K562 (cell line): ENCODE results near the gene VPS35L. TPM values are rescaled to one million over a fixed set of nuclear protein-coding genes. Genes with fewer than 3 reads are reported as not detected.

Experiments
- ATAC-seq: fragments of 200-7000 bp; cut with Tn5 transposase; 3 replicates; pipeline ENCODE4 v1.9.1; 2020; ENCODE audit warnings: moderate library complexity
- BruUV-seq: library from RNA; stranded (reverse); fragments of 400-500 nt; replicated peaks from 2 replicates; lab custom pipeline; 2021; lab: Mats Ljungman, UMichigan
- CTCF ChIA-PET: fragments of 300-600 bp; formaldehyde crosslinking; extraction: SDS; loops from one replicate; lab custom pipeline; 2021; ENCODE audit warnings: low intra/inter-chr PET ratio; lab: Yijun Ruan, JAX
- POLR2A ChIA-PET: fragments of 300-600, 350-650 bp; sonication (Branson Sonifier 250); formaldehyde crosslinking; extraction: SDS; loops from one replicate; lab custom pipeline; 2021; ENCODE audit warnings: antibody characterized with exemption, inconsistent platforms; lab: Yijun Ruan, JAX
- DNase-seq, 4 experiments: peaks; one replicate each; pipeline versions ENCODE4 v3.0.0 to v3.0.0-alpha.2; 2011 to 2018; ENCODE audit warnings: low spot score in 3 of 4, mixed read lengths in 3 of 4; ENCODE audit errors: extremely low read depth in 1 of 4
- FAIRE-seq: peaks from 2 replicates; lab custom pipeline; 2011; peaks lifted over from hg19 to GRCh38; lab: Jason Lieb, UNC
- H2AFZ ChIP-seq: 2 replicates; pipeline ENCODE4 v1.6.0; 2011; ENCODE audit warnings: low read depth, low read length, control low read depth, inconsistent platforms
- H3K27ac ChIP-seq: fragments of 200-600 bp; 3 replicates; pipeline ENCODE4 v1.8.0; 2011; ENCODE audit warnings: low read depth, mild to moderate bottlenecking, control low read depth, inconsistent platforms, low read length, moderate library complexity, mixed read lengths; ENCODE audit errors: extremely low read depth
- H3K27me3 ChIP-seq, 2 experiments: fragments of 300-600 bp in 1 of 2; 2 replicates in 1 of 2; 3 replicates in 1 of 2; pipeline versions ENCODE4 v1.6.0 to v1.8.0; 2011; ENCODE audit warnings: inconsistent platforms in 2 of 2, low read length in 2 of 2, mild to moderate bottlenecking in 1 of 2, mixed read lengths in 1 of 2, moderate library complexity in 1 of 2; ENCODE audit not compliant: control insufficient read depth in 2 of 2, insufficient read depth in 2 of 2
- H3K36me3 ChIP-seq: fragments of 300-600 bp; 3 replicates; pipeline ENCODE4 v1.8.0; 2011; ENCODE audit warnings: mild to moderate bottlenecking, low read length, inconsistent platforms; ENCODE audit not compliant: control insufficient read depth, insufficient read depth
- H3K4me1 ChIP-seq, 2 experiments: fragments of 200-600 bp in 1 of 2; replicated peaks in 1 of 2; 2 replicates in 1 of 2; 3 replicates in 1 of 2; pipeline versions ENCODE4 v1.5.1 to v1.8.0; 2011; ENCODE audit warnings: inconsistent platforms in 2 of 2, low read length in 2 of 2, mild to moderate bottlenecking in 1 of 2, mixed read lengths in 1 of 2, moderate library complexity in 1 of 2; ENCODE audit not compliant: control insufficient read depth in 2 of 2, insufficient read depth in 2 of 2
- H3K4me2 ChIP-seq: 2 replicates; pipeline ENCODE4 v1.6.1; 2011; ENCODE audit warnings: low read length, control low read depth, inconsistent platforms, mixed read lengths; ENCODE audit not compliant: insufficient read depth
- H3K4me3 ChIP-seq: fragments of 200-600 bp; sonication (generic), shearing (Covaris generic); 2 replicates; pipeline ENCODE4 v1.5.1; 2016; ENCODE audit warnings: control low read depth, inconsistent platforms
- H3K79me2 ChIP-seq: fragments of 200-600 bp; 3 replicates; pipeline ENCODE4 v1.8.0; 2011; ENCODE audit warnings: low read length, inconsistent platforms; ENCODE audit not compliant: control insufficient read depth, insufficient read depth
- H3K9ac ChIP-seq, 2 experiments: 2 replicates each; pipeline versions ENCODE4 v1.6.0 to v1.6.1; 2011; ENCODE audit warnings: low read depth in 2 of 2, low read length in 2 of 2, control low read depth in 1 of 2, inconsistent platforms in 1 of 2, mild to moderate bottlenecking in 1 of 2, mixed read lengths in 1 of 2; ENCODE audit not compliant: insufficient read depth in 1 of 2
- H3K9me1 ChIP-seq: one replicate; pipeline ENCODE4 v1.6.0; 2011; ENCODE audit warnings: inconsistent platforms, mild to moderate bottlenecking, low read length, moderate library complexity; ENCODE audit not compliant: control insufficient read depth, insufficient read depth
- H3K9me3 ChIP-seq: replicated peaks from 2 replicates; pipeline ENCODE4 v1.5.1; 2011; ENCODE audit warnings: low read depth, low read length, inconsistent platforms; ENCODE audit not compliant: control insufficient read depth, insufficient read depth
- H4K20me1 ChIP-seq: replicated peaks from 2 replicates; pipeline ENCODE4 v1.6.1; 2011; ENCODE audit warnings: low read length, inconsistent platforms, mixed read lengths; ENCODE audit not compliant: control insufficient read depth, insufficient read depth
- ARID3B ChIP-seq: fragments of 250-450 bp; sonication (Bioruptor Pico); IDR thresholded peaks from 2 replicates; pipeline ENCODE4 v1.4.0; 2020; ENCODE audit warnings: borderline replicate concordance
- DACH1 ChIP-seq: fragments of 450-650 bp; IDR thresholded peaks from 2 replicates; pipeline ENCODE4 v1.6.1; 2018; ENCODE audit not compliant: partially characterized antibody
- FOXA1 ChIP-seq: fragments of 450-650 bp; IDR thresholded peaks from 2 replicates; pipeline ENCODE4 v1.6.1; 2016; ENCODE audit warnings: mild to moderate bottlenecking, borderline replicate concordance
- FOXK2 ChIP-seq, 2 experiments: fragments of 450-650 bp; IDR thresholded peaks in 1 of 2; conservative IDR thresholded peaks in 1 of 2; 2 replicates each; pipeline ENCODE4 v1.6.1; 2016; ENCODE audit warnings: low read depth in 2 of 2, mild to moderate bottlenecking in 1 of 2
- JUND ChIP-seq, 2 experiments: IDR thresholded peaks; 2 replicates in 1 of 2; 3 replicates in 1 of 2; pipeline ENCODE4 v1.6.1; 2011; ENCODE audit warnings: borderline replicate concordance in 2 of 2, low read depth in 2 of 2, low read length in 2 of 2, improper control_type of control experiment in 1 of 2, missing biosample characterization in 1 of 2, missing genetic modification characterization in 1 of 2, missing genetic modification reagents in 1 of 2
- MCM7 ChIP-seq, 2 experiments: fragments of 450-650 bp; IDR thresholded peaks; 2 replicates each; pipeline ENCODE4 v1.6.1; 2016 to 2018
- PHF20 ChIP-seq: fragments of 450-650 bp; IDR thresholded peaks from 2 replicates; pipeline ENCODE4 v1.6.1; 2018; ENCODE audit not compliant: partially characterized antibody
- POLR3G ChIP-seq: IDR thresholded peaks from 2 replicates; pipeline ENCODE4 v1.6.1; 2011; ENCODE audit not compliant: insufficient read length, insufficient replicate concordance; ENCODE audit errors: extremely low read depth
- RAD51 ChIP-seq: fragments of 450-650 bp; IDR thresholded peaks from 2 replicates; pipeline ENCODE4 v1.7.1; 2016; ENCODE audit warnings: low read depth, mild to moderate bottlenecking, borderline replicate concordance
- TCF7 ChIP-seq: sonication (generic); IDR thresholded peaks from 2 replicates; pipeline ENCODE4 v1.6.1; 2016; ENCODE audit warnings: antibody characterized with exemption, borderline replicate concordance
- USF1 ChIP-seq: sonication (generic); formaldehyde crosslinking; IDR thresholded peaks from 2 replicates; pipeline ENCODE4 v1.9.0; 2022; ENCODE audit warnings: mild to moderate bottlenecking, missing genetic modification reagents
- ZNF444 ChIP-seq: fragments of 250-450 bp; sonication (Bioruptor Pico); IDR thresholded peaks from 2 replicates; pipeline ENCODE4 v1.4.0; 2020; ENCODE audit warnings: mild to moderate bottlenecking, moderate library complexity
- ZNF507 ChIP-seq: conservative IDR thresholded peaks from 2 replicates; pipeline ENCODE4 v1.6.1; 2017; ENCODE audit warnings: missing genetic modification characterization, missing compliant biosample characterization
- WGBS: fragments of 100-300 bp; shearing (Covaris generic); methylation state at CpG from one replicate; pipeline ENCODE4 v1.1.6; 2016; ENCODE audit warnings: low coverage, mixed read lengths; ENCODE audit not compliant: insufficient coverage; ENCODE audit errors: missing lambda C conversion rate; 5-methylcytosine and 5-hydroxymethylcytosine counted together
- in situ Hi-C: fragments of 300-500 bp; cut with MboI; formaldehyde crosslinking; loops from 4 replicates; pipeline ENCODE4 v1.15.0; 2018; ENCODE audit warnings: inconsistent platforms, mixed read lengths
- intact Hi-C: fragments of 100-400 bp; cut with micrococcal nuclease; formaldehyde crosslinking; loops from 2 replicates; pipeline ENCODE4 v1.14.2; 2022
- polyA plus RNA-seq, 8 experiments: library from polyadenylated mRNA; depleted of rRNA in 4 of 8; stranded (reverse) in 5 of 8; unstranded in 3 of 8; fragments of >200 nt; fragmentation: Nextera tagmentation in 2 of 8; fragmentation: Illumina TruSeq in 1 of 8; extraction: Ambion mirVana in 2 of 8; extraction: Trizol in 1 of 8; gene quantifications; 2 replicates each; pipeline versions ENCODE4 v1.2.1 to v1.2.3, GENCODE V29; 2011 to 2014; ENCODE audit warnings: inconsistent platforms in 1 of 8, missing spikeins in 1 of 8
- total RNA-seq, 7 experiments: library from RNA; depleted of rRNA in 6 of 7; stranded (reverse); fragments of >200 nt in 6 of 7; fragmentation: Illumina TruSeq in 2 of 7; extraction: Trizol in 2 of 7; gene quantifications; 2 replicates each; pipeline versions ENCODE4 v1.2.1 to v1.2.3, GENCODE V29; 2011 to 2021; ENCODE audit warnings: low replicate concordance in 1 of 7
- TF ChIP-seq, protein P1 (sequence below): fragments of 250-450 bp; sonication (Bioruptor Pico); IDR thresholded peaks from 2 replicates; pipeline ENCODE4 v1.4.0; 2020; ENCODE audit warnings: mild to moderate bottlenecking, moderate library complexity
- TF ChIP-seq, protein P2 (sequence below): sonication (generic); formaldehyde crosslinking; IDR thresholded peaks from 2 replicates; pipeline ENCODE4 v1.8.0; 2022; ENCODE audit warnings: mild to moderate bottlenecking, low read depth, missing genetic modification reagents

Gene VPS35L
- total and polyA plus RNA-seq, 9 of the 15 experiments (the other 6 are each of a cell fraction or from before 2014, with no cell fraction given), result 10.2 to 30.4 (median 20.1) TPM

- Histone ChIP-seq H3K79me2 (no peaks in the 10 kb centered on the region), H3K4me1 (no peaks in the 10 kb centered on the region; a peak in 1 of 5 replicates), H3K9me3 (no peaks in the 10 kb centered on the region), H2AFZ (no peak overlapping the region), H3K9me1 (no peaks in the 10 kb centered on the region), H3K27me3 (no peaks in the 10 kb centered on the region), H3K9ac (no peak overlapping the region), H3K36me3 (peaks cover 2% of the 10 kb centered on the region; the same call in 1 of the 3 replicates), H3K4me3 (no peak overlapping the region), H4K20me1 (no peaks in the 10 kb centered on the region), H3K4me2 (no peak overlapping the region), H3K27ac (no peak overlapping the region)
- BruUV-seq, result no TSS peak
- intact Hi-C loops, result no loop called here
- no peak for DNase-seq
- 70% methylated on average over 8 of the region's 8 CpGs for WGBS
- no peak for ATAC-seq
- FAIRE-seq, result no peak
- CTCF ChIA-PET, result no interaction called here
- in situ Hi-C loops, result loop anchor here (10.0 kb wide), 1 partner anchor 697 kb away; no protein-coding TSS in a partner anchor
- POLR2A ChIA-PET, result no interaction called here
- TF ChIP-seq FOXK2 (conservative IDR thresholded peaks at IDR 0.05 in 1 of 2, IDR thresholded peaks at IDR 0.05 in 1 of 2; ENCODE audit: low read depth in 2 of 2) (no peak), ZNF507 (tag) (no peak), DACH1 (no peak), MCM7 (IDR thresholded peaks at IDR 0.05) (no peak), POLR3G (no peak), TCF7 (no peak), ARID3B (CRISPR knock-in tag) (no peak), ZNF444 (CRISPR knock-in tag) (no peak), USF1 (no peak), FOXA1 (no peak), JUND (IDR thresholded peaks at IDR 0.05; ENCODE audit: borderline replicate concordance, low read depth, low read length) (no peak), JUND (tag; IDR thresholded peaks at IDR 0.05; ENCODE audit: borderline replicate concordance, low read depth, low read length) (no peak), PHF20 (no peak), RAD51 (no peak)
- TF ChIP-seq, protein P1, sequence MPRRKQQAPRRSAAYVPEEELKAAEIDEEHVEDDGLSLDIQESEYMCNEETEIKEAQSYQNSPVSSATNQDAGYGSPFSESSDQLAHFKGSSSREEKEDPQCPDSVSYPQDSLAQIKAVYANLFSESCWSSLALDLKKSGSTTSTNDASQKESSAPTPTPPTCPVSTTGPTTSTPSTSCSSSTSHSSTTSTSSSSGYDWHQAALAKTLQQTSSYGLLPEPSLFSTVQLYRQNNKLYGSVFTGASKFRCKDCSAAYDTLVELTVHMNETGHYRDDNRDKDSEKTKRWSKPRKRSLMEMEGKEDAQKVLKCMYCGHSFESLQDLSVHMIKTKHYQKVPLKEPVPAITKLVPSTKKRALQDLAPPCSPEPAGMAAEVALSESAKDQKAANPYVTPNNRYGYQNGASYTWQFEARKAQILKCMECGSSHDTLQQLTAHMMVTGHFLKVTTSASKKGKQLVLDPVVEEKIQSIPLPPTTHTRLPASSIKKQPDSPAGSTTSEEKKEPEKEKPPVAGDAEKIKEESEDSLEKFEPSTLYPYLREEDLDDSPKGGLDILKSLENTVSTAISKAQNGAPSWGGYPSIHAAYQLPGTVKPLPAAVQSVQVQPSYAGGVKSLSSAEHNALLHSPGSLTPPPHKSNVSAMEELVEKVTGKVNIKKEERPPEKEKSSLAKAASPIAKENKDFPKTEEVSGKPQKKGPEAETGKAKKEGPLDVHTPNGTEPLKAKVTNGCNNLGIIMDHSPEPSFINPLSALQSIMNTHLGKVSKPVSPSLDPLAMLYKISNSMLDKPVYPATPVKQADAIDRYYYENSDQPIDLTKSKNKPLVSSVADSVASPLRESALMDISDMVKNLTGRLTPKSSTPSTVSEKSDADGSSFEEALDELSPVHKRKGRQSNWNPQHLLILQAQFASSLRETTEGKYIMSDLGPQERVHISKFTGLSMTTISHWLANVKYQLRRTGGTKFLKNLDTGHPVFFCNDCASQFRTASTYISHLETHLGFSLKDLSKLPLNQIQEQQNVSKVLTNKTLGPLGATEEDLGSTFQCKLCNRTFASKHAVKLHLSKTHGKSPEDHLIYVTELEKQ, result no peak
- TF ChIP-seq, protein P2, sequence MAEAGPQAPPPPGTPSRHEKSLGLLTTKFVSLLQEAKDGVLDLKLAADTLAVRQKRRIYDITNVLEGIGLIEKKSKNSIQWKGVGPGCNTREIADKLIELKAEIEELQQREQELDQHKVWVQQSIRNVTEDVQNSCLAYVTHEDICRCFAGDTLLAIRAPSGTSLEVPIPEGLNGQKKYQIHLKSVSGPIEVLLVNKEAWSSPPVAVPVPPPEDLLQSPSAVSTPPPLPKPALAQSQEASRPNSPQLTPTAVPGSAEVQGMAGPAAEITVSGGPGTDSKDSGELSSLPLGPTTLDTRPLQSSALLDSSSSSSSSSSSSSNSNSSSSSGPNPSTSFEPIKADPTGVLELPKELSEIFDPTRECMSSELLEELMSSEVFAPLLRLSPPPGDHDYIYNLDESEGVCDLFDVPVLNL (CRISPR knock-in tag), result no peak
These were observed 52.2 kb downstream of the VPS35L start for GRCh38 chr16:19607616-19608280.
